Measurements from ENCODE around the gene AQP12A.
"Not testable (repeated sequence)": the region's sequence is repeated elsewhere in the genome, so short reads cannot be mapped to it uniquely, and the experiment has no call there.

- TF ChIP-seq CTCF, POLR2A (IDR thresholded peaks at IDR 0.05): not testable (repeated sequence)
Observed at GRCh38 chr2:240691075-240691427, 615 bp upstream of the AQP12A start.

Data from heart left ventricle (tissue), 13 donors.